Measurements from ENCODE around the gene VRK3. TPM values are rescaled to one million over a fixed set of nuclear protein-coding genes. Genes with fewer than 3 reads are reported as not detected.

Gene VRK3
- polyA plus RNA-seq, 2 of the 4 experiments (the other 2 are of a cell fraction): 35.2 to 37.4 TPM

- Histone ChIP-seq H3K4me1 (peaks cover 16% of the 10 kb centered on the region), H3K9me3 (no peaks in the 10 kb centered on the region), H3K4me3 (peak overlapping the region; percentile 70), H3K27ac (peak overlapping the region; percentile 95 to 96), H3K4me2 (peak overlapping the region; percentile 82)
- ChIA-PET CTCF (interaction anchor here (0.6 to 3.9 kb wide), 9 partner anchors 8 to 206 kb away, joined by 3 to 26 read pairs (median 4); no protein-coding TSS in a partner anchor), POLR2A (interaction anchor here (0.5 to 2.6 kb wide), 29 partner anchors 8 to 426 kb away, joined by 3 to 30 read pairs (median 4); partner anchors contain the start of genes AKT1S1, AP2A1, FUZ and KCNC3)
- peak; percentile 97 for FAIRE-seq
- TF ChIP-seq HOXB5 (CRISPR knock-in tag; IDR thresholded peaks at IDR 0.05): 0 out of 2 replicates have a peak, but pooled peaks have one; percentile 62
- peak; percentile 61; the same call in 1 of the 2 replicates for TF ChIP-seq PHF8 (IDR thresholded peaks at IDR 0.05; ENCODE audit: borderline replicate concordance, low read depth)
- TF ChIP-seq REST (IDR thresholded peaks at IDR 0.05): peak; percentile 44; the same call in 1 of the 2 replicates
- no peak for TF ChIP-seq HOXB13 (CRISPR knock-in tag; IDR thresholded peaks at IDR 0.05; ENCODE audit: low read depth)
- no peak for TF ChIP-seq RAD21 (conservative IDR thresholded peaks at IDR 0.05 in 1 of 2, IDR thresholded peaks at IDR 0.05 in 1 of 2)
- TF ChIP-seq RARB (CRISPR knock-in tag; IDR thresholded peaks at IDR 0.05): 0 out of 2 replicates have a peak, but pooled peaks have one; percentile 36
- no peak for TF ChIP-seq CHD4 (IDR thresholded peaks at IDR 0.05; ENCODE audit: borderline replicate concordance)
- TF ChIP-seq BCL3 (IDR thresholded peaks at IDR 0.05): peak; percentile 77; the same call in 1 of the 3 replicates
- TF ChIP-seq JUN (IDR thresholded peaks at IDR 0.05): peak in 1 of 2 experiments; percentile 69; a peak in 2 of 5 replicates
- peak; percentile 59; the same call in 1 of the 2 replicates for TF ChIP-seq ATOH8 (CRISPR knock-in tag; IDR thresholded peaks at IDR 0.05; ENCODE audit: low read depth)
- TF ChIP-seq USF2 (IDR thresholded peaks at IDR 0.05): peak; percentile 32; the same call in 1 of the 2 replicates
- peak; percentile 88; the same call in 1 of the 2 replicates for TF ChIP-seq MYC (IDR thresholded peaks at IDR 0.05; ENCODE audit: borderline replicate concordance, low read length)
- TF ChIP-seq SMC3 (IDR thresholded peaks at IDR 0.05): no peak
- TF ChIP-seq SREBF2 (IDR thresholded peaks at IDR 0.05): no peak
- no peak for TF ChIP-seq ELK1 (IDR thresholded peaks at IDR 0.05; ENCODE audit: low read depth, low read length)
- TF ChIP-seq E2F6 (IDR thresholded peaks at IDR 0.05; ENCODE audit: borderline replicate concordance, low read depth): peak; percentile 89; the same call in 1 of the 2 replicates
- peak; percentile 96 for TF ChIP-seq TFCP2L1 (CRISPR knock-in tag; IDR thresholded peaks at IDR 0.05)
- 0 out of 2 replicates have a peak, but pooled peaks have one; percentile 45 for TF ChIP-seq HOXA7 (CRISPR knock-in tag; IDR thresholded peaks at IDR 0.05)
- no peak for TF ChIP-seq FOSL2 (IDR thresholded peaks at IDR 0.05)
- TF ChIP-seq FOSL2 (CRISPR knock-in tag; IDR thresholded peaks at IDR 0.05): peak; percentile 13; the same call in 1 of the 2 replicates
- TF ChIP-seq MAX (IDR thresholded peaks at IDR 0.05): peak; percentile 98
- peak; percentile 96 for TF ChIP-seq POLR2A (IDR thresholded peaks at IDR 0.05; ENCODE audit: low read length)
- TF ChIP-seq FOSB (CRISPR knock-in tag; IDR thresholded peaks at IDR 0.05): peak; percentile 53; the same call in 1 of the 2 replicates
- peak; percentile 95 for TF ChIP-seq PBX3 (IDR thresholded peaks at IDR 0.05)
- ATAC-seq: peak; percentile 76 to 87
- peak; percentile 98 to 100 for DNase-seq (ENCODE audit: low read depth in 1 of 2, low spot score in 1 of 2)
- WGBS (ENCODE audit: missing lambda C conversion rate): 2% methylated on average over 39 of the region's 43 CpGs
Observed at GRCh38 chr19:49929611-49930482, 95.3 kb downstream of the VRK3 start.
